Type B pancreatic cell (in vitro differentiated cells): ENCODE data around the gene MSANTD7. TPM values are rescaled to one million over a fixed set of nuclear protein-coding genes. Genes with fewer than 3 reads are reported as not detected.
A peak's percentile ranks its signal among the peaks of the same experiment; 100 is the strongest.

ENCODE experiments used
- DNase-seq: peaks from one replicate; pipeline ENCODE4 v3.0.0; 2021; ENCODE audit warnings: mixed read lengths; ENCODE audit not compliant: unreplicated experiment; ENCODE audit errors: extremely low spot score
- H3K27ac Mint-ChIP-seq: 2 replicates; pipeline ENCODE4 v1.8.0; 2021; ENCODE audit warnings: mild to moderate bottlenecking, mixed read lengths
- H3K27me3 Mint-ChIP-seq: 2 replicates; pipeline ENCODE4 v1.8.0; 2021; ENCODE audit warnings: mixed read lengths
- H3K36me3 Mint-ChIP-seq: 2 replicates; pipeline ENCODE4 v1.8.0; 2021; ENCODE audit warnings: mixed read lengths
- H3K4me1 Mint-ChIP-seq: one replicate; pipeline ENCODE4 v1.8.0; 2021; ENCODE audit warnings: mixed read lengths; ENCODE audit not compliant: unreplicated experiment
- H3K4me3 Mint-ChIP-seq: 2 replicates; pipeline ENCODE4 v1.8.0; 2021; ENCODE audit warnings: mild to moderate bottlenecking, mixed read lengths
- H3K9me3 Mint-ChIP-seq: 2 replicates; pipeline ENCODE4 v1.8.0; 2021; ENCODE audit warnings: mixed read lengths
- long read RNA-seq: library from polyadenylated mRNA; unstranded; transcript quantifications from one replicate; pipeline ENCODE4 v2.0.0, GENCODE V29; 2020
- total RNA-seq: library from RNA; stranded (reverse); gene quantifications from 2 replicates; pipeline ENCODE4 v1.2.1, GENCODE V29; 2021; ENCODE audit warnings: low replicate concordance
- TF ChIP-seq, protein P1 (sequence below): fragments of 200-600 bp; sonication (generic); conservative IDR thresholded peaks from 2 replicates; pipeline ENCODE4 v1.5.0; 2021; ENCODE audit warnings: antibody characterized with exemption, mild to moderate bottlenecking

The MSANTD7 gene, protein sequence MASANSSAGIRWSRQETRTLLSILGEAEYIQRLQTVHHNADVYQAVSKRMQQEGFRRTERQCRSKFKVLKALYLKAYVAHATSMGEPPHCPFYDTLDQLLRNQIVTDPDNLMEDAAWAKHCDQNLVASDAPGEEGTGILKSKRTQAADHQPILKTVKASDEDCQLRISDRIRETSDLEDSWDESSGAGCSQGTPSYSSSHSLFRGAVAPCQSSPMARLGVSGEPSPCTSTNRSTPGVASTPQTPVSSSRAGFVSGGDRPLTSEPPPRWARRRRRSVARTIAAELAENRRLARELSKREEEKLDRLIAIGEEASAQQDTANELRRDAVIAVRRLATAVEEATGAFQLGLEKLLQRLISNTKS
- 15.3 and 18.1 TPM in 2 replicates for total RNA-seq
- long read RNA-seq, full-length matches to known transcripts = 26 of 32 reads
- long read RNA-seq, partial matches to known transcripts = 5 of 32 reads
- long read RNA-seq, other reads (novel, unspliced or antisense) = 1 of 32 reads

DNA sequence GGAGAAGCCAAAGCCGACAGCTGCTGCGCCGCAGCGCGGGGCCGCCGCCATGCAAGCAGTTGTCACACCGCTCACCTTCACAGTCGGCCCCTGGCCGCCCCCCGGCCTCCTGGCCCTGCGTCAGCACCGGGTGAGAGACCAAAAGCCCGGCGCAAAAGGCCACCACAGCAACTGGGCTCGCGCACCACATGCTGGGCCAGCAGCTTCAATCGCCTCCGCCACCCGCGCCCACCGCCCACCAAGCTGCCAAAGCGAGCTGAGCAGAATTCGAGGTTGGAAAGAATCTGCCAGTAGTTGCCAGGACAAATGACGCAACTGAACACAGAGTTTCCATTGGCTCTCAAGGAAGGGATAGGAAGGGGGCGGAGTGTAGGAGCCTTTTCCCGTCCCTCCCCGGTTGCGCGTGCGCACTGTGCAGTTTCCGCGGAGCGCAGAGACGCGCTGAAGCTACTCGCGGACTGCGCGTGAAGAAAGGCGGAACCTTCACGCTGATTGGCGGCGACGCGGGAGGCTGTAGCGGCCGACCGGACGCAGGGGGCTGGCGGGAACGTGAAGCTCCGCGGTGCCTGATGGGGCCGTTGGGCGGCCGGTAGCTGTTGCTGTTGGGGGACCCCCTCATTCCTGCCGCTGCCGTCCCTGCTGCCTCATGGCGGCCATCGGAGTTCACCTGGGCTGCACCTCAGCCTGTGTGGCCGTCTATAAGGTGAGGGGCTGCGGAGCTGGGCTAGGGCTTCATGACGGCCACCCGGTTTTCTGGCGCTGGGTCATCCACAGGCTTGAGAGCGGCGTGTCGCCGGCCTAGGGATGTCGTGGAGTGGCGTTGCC is at the start of gene MSANTD7, which contains the start of the genes CDNF and HSPA14:
Gene MSANTD7 (plus strand): TSS at position 550 of the 825 bp plus-strand sequence. CDS start 3,979 bp downstream, outside the sequence.
Gene CDNF (minus strand): TSS at position 281 of the 825 bp plus-strand sequence. CDS start 91 bp downstream, at position 190.
Gene HSPA14 (plus strand): TSS at position 550 of the 825 bp plus-strand sequence. CDS start 97 bp downstream, at position 647.
- no peaks in the 10 kb centered on the region for H3K9me3 Mint-ChIP-seq
- H3K4me1 Mint-ChIP-seq = peaks cover 22% of the 10 kb centered on the region
- H3K27ac Mint-ChIP-seq = peak within 1 kb of the TSS; percentile 98
- peak; percentile 100 for DNase-seq
- H3K36me3 Mint-ChIP-seq = peaks cover 7% of the 10 kb centered on the region
- TF ChIP-seq, protein P1, sequence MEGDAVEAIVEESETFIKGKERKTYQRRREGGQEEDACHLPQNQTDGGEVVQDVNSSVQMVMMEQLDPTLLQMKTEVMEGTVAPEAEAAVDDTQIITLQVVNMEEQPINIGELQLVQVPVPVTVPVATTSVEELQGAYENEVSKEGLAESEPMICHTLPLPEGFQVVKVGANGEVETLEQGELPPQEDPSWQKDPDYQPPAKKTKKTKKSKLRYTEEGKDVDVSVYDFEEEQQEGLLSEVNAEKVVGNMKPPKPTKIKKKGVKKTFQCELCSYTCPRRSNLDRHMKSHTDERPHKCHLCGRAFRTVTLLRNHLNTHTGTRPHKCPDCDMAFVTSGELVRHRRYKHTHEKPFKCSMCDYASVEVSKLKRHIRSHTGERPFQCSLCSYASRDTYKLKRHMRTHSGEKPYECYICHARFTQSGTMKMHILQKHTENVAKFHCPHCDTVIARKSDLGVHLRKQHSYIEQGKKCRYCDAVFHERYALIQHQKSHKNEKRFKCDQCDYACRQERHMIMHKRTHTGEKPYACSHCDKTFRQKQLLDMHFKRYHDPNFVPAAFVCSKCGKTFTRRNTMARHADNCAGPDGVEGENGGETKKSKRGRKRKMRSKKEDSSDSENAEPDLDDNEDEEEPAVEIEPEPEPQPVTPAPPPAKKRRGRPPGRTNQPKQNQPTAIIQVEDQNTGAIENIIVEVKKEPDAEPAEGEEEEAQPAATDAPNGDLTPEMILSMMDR = peak; percentile 22
- peak within 1 kb of the TSS; percentile 97 for H3K4me3 Mint-ChIP-seq
- no peaks in the 10 kb centered on the region for H3K27me3 Mint-ChIP-seq

DNA sequence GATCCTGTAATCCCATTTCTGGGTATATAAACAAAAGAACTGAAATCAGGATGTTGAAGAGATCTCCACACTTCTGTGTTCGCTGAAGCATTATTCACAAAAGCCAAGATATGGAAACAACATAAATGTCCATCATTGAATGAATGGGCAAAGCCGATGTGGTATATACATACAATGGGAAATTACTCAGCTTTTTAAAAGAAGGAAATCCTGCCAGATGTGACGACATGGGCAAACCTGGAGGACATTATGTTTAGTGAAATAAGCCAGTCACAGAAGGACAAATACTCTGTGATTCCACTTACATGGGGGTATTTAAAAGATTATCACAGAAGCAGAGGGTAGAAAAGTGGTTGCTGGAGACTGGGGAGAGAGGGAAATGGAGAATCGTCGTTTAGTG is 39.5 kb upstream of the MSANTD7 start:
- H3K4me3 Mint-ChIP-seq = no peak overlapping the region
- no peaks in the 10 kb centered on the region for H3K4me1 Mint-ChIP-seq
- no peak for DNase-seq
- no peaks in the 10 kb centered on the region for H3K36me3 Mint-ChIP-seq
- no peaks in the 10 kb centered on the region for H3K9me3 Mint-ChIP-seq
- H3K27ac Mint-ChIP-seq = no peak overlapping the region
- H3K27me3 Mint-ChIP-seq = peaks cover 13% of the 10 kb centered on the region
- TF ChIP-seq, protein P1 = no peak

DNA sequence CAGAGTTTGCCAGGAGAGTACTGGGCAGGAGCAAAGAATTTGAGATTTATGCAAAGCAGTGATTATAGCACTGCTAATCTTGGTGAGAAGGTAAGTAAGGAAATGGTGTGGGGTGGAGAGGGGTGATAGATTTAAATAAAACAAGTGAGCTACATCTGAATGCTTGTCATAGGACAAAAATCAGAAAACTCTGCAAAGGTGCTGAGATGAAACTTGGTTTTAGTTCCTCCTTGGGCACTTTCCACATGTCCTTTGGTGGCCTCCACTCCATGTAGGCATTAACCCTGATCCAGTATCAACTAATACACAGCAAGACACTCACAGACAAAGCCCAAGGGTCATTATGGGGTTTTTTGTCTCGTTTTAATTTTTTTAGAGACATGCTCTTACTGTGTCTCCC is 37.7 kb upstream of the MSANTD7 start:
- Mint-ChIP-seq H3K4me3 (no peak overlapping the region), H3K36me3 (no peaks in the 10 kb centered on the region), H3K9me3 (no peaks in the 10 kb centered on the region), H3K4me1 (no peaks in the 10 kb centered on the region), H3K27me3 (peaks cover 13% of the 10 kb centered on the region), H3K27ac (no peak overlapping the region)
- DNase-seq = no peak
- TF ChIP-seq, protein P1 = no peak

DNA sequence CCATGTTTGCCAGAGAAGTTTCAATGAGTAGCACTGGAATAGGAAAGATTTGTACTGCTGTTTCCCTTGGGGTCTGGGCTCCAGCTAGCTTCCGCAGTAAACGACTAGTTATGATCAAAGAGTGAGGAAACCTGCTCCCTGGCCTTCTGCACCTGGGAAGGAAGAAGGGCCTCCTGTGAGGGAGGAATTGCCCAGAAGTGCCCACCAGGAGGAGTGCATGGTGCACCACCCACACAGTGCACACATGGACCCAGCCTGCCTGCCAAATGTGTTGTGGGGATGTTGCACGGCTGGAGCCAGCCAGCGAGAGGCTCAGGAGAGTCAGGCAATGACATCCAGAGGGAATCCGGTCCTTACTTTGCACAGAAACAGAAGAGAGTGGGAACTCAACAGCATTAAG is 36.4 kb upstream of the MSANTD7 start:
- no peak overlapping the region for H3K4me3 Mint-ChIP-seq
- no peaks in the 10 kb centered on the region for H3K4me1 Mint-ChIP-seq
- H3K27me3 Mint-ChIP-seq = peaks cover 13% of the 10 kb centered on the region
- TF ChIP-seq, protein P1 = peak; percentile 24
- DNase-seq = no peak
- H3K27ac Mint-ChIP-seq = no peak overlapping the region
- no peaks in the 10 kb centered on the region for H3K9me3 Mint-ChIP-seq
- no peaks in the 10 kb centered on the region for H3K36me3 Mint-ChIP-seq

DNA sequence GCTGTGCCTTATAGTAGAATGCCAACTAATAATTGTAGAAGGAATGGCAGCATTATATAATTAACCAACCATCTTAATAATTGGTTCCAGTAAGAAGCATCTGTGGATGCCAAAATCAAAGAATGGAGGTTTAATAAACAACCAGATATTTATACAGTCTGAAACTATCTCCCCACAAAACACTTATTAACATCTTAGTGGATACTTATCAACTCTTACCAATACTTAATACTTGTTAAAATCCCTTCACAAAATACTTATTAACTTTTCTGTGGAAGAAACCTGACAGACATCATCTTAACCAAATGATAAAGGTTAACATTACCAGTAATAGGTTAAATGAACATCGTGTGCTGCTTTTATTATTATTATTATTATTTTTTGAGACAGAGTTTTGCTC is 34.3 kb upstream of the MSANTD7 start:
- H3K27me3 Mint-ChIP-seq = peaks cover 9% of the 10 kb centered on the region
- H3K4me3 Mint-ChIP-seq = no peak overlapping the region
- peaks cover 5% of the 10 kb centered on the region for H3K4me1 Mint-ChIP-seq
- no peaks in the 10 kb centered on the region for H3K36me3 Mint-ChIP-seq
- H3K9me3 Mint-ChIP-seq = no peaks in the 10 kb centered on the region
- TF ChIP-seq, protein P1 = no peak
- no peak for DNase-seq
- H3K27ac Mint-ChIP-seq = no peak overlapping the region
